Measurements from ENCODE around the gene NIBAN1.

DNA sequence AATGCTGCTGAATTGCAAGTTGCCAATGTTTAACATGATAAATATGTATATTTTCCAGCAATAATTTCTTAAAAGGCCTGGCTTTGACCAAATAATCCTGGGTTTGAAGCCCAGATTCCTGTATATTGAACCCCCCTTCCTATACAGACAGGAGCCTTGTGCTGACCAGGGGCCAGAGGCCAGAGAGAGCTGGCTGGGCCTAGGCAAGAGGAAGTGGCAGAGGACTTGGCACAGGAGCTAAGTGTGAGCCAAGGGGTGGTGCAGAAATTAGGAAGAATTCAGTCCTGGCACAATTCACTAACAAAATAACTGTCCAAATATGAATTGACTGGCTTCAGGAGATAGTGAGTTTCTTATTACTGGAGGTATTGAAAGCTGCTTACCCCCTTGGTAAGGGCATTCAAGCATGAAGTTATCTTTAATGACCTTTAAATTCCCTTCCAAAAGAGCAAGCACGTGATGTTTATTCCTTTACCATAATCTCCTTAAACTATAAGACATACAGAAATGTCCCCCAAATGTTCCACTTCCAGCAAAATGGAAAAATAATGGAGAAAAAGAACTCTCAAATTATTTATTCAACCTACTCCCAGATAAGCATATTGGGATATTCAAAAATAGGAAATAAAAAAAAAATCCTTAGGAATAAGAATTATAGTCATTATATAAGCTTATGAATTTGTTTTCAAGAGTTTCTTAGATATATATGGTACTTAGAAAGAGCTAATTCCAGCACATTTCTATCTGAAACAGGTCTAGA lies 26.6 kb downstream of the NIBAN1 start:
- TF ChIP-seq, protein P1, sequence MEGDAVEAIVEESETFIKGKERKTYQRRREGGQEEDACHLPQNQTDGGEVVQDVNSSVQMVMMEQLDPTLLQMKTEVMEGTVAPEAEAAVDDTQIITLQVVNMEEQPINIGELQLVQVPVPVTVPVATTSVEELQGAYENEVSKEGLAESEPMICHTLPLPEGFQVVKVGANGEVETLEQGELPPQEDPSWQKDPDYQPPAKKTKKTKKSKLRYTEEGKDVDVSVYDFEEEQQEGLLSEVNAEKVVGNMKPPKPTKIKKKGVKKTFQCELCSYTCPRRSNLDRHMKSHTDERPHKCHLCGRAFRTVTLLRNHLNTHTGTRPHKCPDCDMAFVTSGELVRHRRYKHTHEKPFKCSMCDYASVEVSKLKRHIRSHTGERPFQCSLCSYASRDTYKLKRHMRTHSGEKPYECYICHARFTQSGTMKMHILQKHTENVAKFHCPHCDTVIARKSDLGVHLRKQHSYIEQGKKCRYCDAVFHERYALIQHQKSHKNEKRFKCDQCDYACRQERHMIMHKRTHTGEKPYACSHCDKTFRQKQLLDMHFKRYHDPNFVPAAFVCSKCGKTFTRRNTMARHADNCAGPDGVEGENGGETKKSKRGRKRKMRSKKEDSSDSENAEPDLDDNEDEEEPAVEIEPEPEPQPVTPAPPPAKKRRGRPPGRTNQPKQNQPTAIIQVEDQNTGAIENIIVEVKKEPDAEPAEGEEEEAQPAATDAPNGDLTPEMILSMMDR (IDR thresholded peaks at IDR 0.05), result no peak
- TF ChIP-seq EP300 (IDR thresholded peaks at IDR 0.05) (no peak), POLR2A (IDR thresholded peaks at IDR 0.05) (no peak)
